ENCODE results near the gene PSMF1.
"Not testable (repeated sequence)": the region's sequence is repeated elsewhere in the genome, so short reads cannot be mapped to it uniquely, and the experiment has no call there.

PSMF1 gene

GRCh38 chr20:1122388-1123315 is 4.2 kb downstream of the PSMF1 start:
- DNase-seq (ENCODE audit: low read depth): no peak

GRCh38 chr20:1123666-1124065 is 5.3 kb downstream of the PSMF1 start:
- no peak for DNase-seq (ENCODE audit: low read depth)

- no peak for DNase-seq (ENCODE audit: low read depth)
Observed at GRCh38 chr20:1124421-1124820, 6.0 kb downstream of the PSMF1 start.

GRCh38 chr20:1125277-1125676 is 6.9 kb downstream of the PSMF1 start:
- DNase-seq (ENCODE audit: low read depth): no peak

GRCh38 chr20:1127840-1128239 is 9.4 kb downstream of the PSMF1 start:
- DNase-seq (ENCODE audit: low read depth): no peak

GRCh38 chr20:1130058-1130694 is 11.8 kb downstream of the PSMF1 start:
- no peak for DNase-seq (ENCODE audit: low read depth)

DNA sequence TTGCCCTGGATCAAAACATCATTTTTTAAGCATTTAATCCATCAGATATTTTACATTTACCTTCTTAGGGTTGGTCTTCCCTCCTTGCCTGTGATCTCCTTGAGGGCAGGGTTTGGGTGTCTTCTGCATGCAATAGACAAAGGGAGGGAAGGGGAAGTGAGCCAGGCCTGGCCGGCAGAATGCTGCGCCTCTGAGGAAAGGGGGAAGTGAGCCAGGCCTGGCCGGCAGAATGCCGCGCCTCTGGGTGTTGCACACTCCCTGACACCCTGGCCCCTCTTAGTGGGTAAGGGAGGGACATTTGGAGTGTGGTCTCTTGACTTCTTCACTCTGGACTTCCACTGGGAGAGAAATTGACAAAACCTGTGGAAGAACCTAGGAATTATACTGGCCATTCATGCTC is 12.4 kb downstream of the PSMF1 start:
- DNase-seq (ENCODE audit: low read depth): no peak

DNA sequence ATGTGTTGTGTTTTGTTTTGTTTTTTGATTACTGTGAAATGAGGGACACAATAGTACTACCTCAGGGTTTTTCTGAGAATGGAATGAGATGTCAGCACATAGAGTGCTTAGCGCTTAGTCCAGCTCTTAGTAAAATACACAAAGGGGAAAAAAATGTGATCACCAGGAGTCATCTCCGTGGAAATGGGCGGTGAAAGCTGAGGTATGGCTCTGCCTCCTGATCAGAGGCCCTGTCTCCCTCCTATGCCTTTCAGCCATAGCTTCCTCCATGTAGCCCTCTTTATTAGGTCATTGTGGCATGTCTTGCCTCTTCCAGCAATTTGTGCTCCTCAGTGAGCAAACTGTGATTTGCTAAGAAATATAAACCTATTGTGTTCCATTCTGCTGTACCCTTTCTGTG is 13.0 kb downstream of the PSMF1 start:
- no peak for DNase-seq (ENCODE audit: low read depth)

DNA sequence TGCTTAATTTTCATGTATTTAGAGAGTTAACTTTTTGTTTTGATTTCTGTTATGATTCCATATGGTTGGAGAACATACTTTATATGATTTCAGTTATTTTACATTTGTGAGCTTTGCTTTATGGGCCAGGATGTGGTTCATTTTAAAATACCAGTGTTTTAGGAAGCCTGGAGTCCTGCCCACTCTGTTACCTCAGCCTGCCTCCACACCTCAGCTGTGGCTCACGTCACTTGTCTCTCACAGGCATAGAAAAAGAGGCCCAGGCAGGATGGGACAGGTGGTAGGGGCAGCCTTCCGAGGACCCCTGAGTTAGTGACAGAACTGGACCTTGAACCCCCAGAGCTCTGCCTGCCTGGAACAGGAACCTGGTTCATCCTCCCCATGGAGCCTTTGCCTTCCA is 16.0 kb downstream of the PSMF1 start:
- no peak for DNase-seq (ENCODE audit: low read depth)

- no peak for DNase-seq (ENCODE audit: low read depth)
Observed at GRCh38 chr20:1134836-1135235, 16.4 kb downstream of the PSMF1 start.

GRCh38 chr20:1137236-1137635 is 18.8 kb downstream of the PSMF1 start:
- DNase-seq (ENCODE audit: low read depth): no peak

GRCh38 chr20:1144401-1145172 is 26.2 kb downstream of the PSMF1 start:
- DNase-seq (ENCODE audit: low read depth): no peak

GRCh38 chr20:1146957-1147356 is 28.6 kb downstream of the PSMF1 start:
- DNase-seq (ENCODE audit: low read depth): no peak

DNA sequence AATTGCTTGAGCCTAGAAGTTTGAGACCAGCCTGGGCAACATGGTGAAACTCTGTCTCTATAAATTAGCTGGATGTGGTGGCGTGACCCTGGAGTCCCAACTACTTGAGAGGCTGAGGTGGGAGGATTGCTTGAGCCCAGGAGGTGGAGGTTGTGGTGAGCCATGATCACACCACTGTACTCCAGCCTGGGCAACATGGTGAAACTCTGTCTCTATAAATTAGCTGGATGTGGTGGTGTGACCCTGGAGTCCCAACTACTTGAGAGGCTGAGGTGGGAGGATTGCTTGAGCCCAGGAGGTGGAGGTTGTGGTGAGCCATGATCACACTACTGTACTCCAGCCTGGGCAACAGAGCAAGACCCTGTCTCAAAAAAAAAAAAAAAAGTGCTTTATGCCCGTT is 31.4 kb downstream of the PSMF1 start:
- not testable (repeated sequence) for DNase-seq (ENCODE audit: low read depth)

- DNase-seq (ENCODE audit: low read depth): no peak
Observed at GRCh38 chr20:1150218-1150617, 31.8 kb downstream of the PSMF1 start.

- no peak for DNase-seq (ENCODE audit: low read depth)
Observed at GRCh38 chr20:1150968-1151367, 32.6 kb downstream of the PSMF1 start.

- no peak for DNase-seq (ENCODE audit: low read depth)
Observed at GRCh38 chr20:1154226-1154625, 35.8 kb downstream of the PSMF1 start.

- no peak for DNase-seq (ENCODE audit: low read depth)
Observed at GRCh38 chr20:1154691-1155090, 36.3 kb downstream of the PSMF1 start.

DNA sequence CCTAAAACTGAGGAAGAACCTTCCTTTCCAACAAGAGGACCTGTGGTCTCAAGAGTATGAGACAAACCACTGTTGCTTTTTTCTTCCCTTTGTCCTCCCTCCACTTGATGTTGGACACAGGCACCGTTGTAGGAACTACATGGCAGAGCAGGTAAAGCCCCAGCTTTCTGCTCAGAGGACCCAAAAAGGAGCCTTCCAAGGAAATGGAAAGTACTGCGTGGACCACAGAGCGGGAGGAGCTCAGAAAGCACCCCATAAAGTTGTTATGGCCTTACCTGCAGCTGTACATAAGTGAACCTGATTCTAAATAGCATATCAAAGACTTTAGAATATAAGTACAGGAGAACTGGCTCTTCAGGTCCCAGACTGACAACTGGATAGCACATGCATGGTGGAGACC is 36.9 kb downstream of the PSMF1 start:
- no peak for DNase-seq (ENCODE audit: low read depth)

GRCh38 chr20:1160496-1160895 is 42.1 kb downstream of the PSMF1 start:
- no peak for DNase-seq (ENCODE audit: low read depth)

GRCh38 chr20:1160991-1161390 is 42.6 kb downstream of the PSMF1 start:
- DNase-seq (ENCODE audit: low read depth): no peak

DNA sequence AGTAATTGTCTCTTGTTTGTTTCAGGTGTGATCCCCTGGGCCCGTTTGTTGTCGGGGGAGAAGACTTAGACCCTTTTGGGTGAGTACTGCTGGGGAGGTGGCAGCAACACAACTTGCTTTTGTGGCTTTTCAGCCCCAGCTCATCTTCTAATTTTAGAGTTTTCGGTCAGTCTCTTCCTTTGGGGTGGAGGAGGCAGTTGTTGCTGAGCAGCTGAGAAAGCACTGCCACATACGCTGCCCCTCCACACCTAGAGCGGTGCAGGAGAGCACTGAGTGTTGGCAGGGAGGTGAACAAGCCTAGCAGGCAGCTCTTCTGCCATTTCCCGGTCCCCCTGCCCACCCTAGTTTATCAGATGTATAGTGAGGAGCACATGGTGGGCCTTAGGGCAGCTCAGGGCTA is 44.7 kb downstream of the PSMF1 start:
- no peak for DNase-seq (ENCODE audit: low read depth)

- DNase-seq (ENCODE audit: low read depth): no peak
Observed at GRCh38 chr20:1163653-1164052, 45.3 kb downstream of the PSMF1 start.
